Activated CD4-positive, alpha-beta T cell treated with anti-CD3 and anti-CD28 coated beads for 36 hours (primary cell): Measurements from ENCODE around the gene DOCK9. TPM values are rescaled to one million over a fixed set of nuclear protein-coding genes. Genes with fewer than 3 reads are reported as not detected.
A peak's percentile ranks its signal among the peaks of the same experiment; 100 is the strongest.

Source experiments
- ATAC-seq: fragments of 200-7000 bp; cut with Tn5 transposase; one replicate; pipeline ENCODE4 v1.10.0; 2021; ENCODE audit warnings: mild to moderate bottlenecking, moderate library complexity
- CTCF ChIA-PET: fragments of 350-600 bp; sonication (Branson Sonifier 250); formaldehyde crosslinking; loops from one replicate; lab custom pipeline; 2021; ENCODE audit warnings: antibody characterized with exemption; lab: Charles Lee
- POLR2A ChIA-PET: fragments of 350-600 bp; sonication (Branson Sonifier 250); formaldehyde crosslinking; loops from one replicate; lab custom pipeline; 2021; ENCODE audit warnings: antibody characterized with exemption, inconsistent platforms; lab: Charles Lee
- DNase-seq: peaks from one replicate; pipeline ENCODE4 v3.0.0-alpha.2; 2020
- H3K27ac Mint-ChIP-seq: one replicate; pipeline ENCODE4 v1.8.0; 2021; ENCODE audit warnings: mixed read lengths
- H3K27me3 Mint-ChIP-seq: one replicate; pipeline ENCODE4 v1.8.0; 2021; ENCODE audit warnings: mixed read lengths
- H3K36me3 Mint-ChIP-seq: one replicate; pipeline ENCODE4 v1.8.0; 2021; ENCODE audit warnings: low read depth, mixed read lengths
- H3K4me1 Mint-ChIP-seq: one replicate; pipeline ENCODE4 v1.8.0; 2021; ENCODE audit warnings: mixed read lengths
- H3K4me3 Mint-ChIP-seq: one replicate; pipeline ENCODE4 v1.8.0; 2021; ENCODE audit warnings: mild to moderate bottlenecking, moderate library complexity, mixed read lengths
- H3K9me3 Mint-ChIP-seq: one replicate; pipeline ENCODE4 v1.8.0; 2021; ENCODE audit warnings: low read depth, mixed read lengths
- intact Hi-C, 2 experiments: fragments of 100-400 bp; cut with DNase I in 1 of 2; cut with micrococcal nuclease in 1 of 2; formaldehyde crosslinking; loops; one replicate each; pipeline versions ENCODE4 v1.14.2 to v1.15.1; 2022 to 2024; cut with DNase I, micrococcal nuclease
- total RNA-seq, 2 experiments: library from RNA; stranded (reverse); gene quantifications; one replicate each; pipeline ENCODE4 v1.2.3, GENCODE V29; 2021

The DOCK9 gene
- total RNA-seq, 2 experiments from 2014 or later, result 36.0 to 42.6 TPM

DNA sequence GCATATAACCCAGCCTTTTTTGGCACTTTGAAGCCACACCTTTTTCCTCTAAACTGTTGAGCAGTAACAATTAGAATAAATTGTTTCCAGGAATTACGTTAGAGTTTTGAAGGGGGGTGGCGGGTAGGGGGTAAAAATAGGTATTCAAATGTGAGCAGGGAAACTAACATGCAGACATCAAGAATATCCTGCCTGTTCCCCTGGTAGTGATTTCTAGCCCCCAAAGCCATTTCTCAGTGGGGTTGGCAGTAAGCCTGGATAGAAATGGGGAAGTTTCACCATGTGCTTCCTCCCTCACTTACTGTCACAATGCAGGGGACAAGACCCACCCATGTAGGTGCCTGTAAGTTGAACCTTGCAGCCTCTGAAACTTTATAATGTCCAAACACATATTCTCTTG, 3.8 kb downstream of the DOCK9 start:
- no peak overlapping the region for H3K4me3 Mint-ChIP-seq

DNA sequence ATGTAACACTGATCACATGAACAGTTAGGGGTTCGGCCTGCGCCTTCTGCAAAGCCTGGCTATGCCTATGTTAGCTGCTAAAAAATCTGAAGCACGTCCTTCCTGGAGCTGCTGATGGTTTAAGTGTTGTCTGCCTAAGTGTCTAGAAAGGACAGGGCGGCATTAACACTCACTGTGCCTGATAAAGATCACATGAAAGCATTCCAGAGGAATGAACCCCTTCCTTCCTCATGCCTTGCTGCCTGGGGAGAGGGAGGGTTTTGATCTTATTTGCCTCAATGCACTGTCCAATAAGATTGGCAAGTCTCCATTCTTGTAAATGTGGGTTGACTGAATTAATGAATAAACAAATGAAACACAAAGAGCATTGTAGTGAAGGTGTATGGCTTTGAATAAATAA, 5.2 kb downstream of the DOCK9 start:
- intact Hi-C loops, result no loop called here
- CTCF ChIA-PET, result interaction anchor here (1.0 to 1.4 kb wide), 3 partner anchors 8 to 103 kb away, joined by 3 to 4 read pairs (median 4); no protein-coding TSS in a partner anchor
- Mint-ChIP-seq H3K27ac (no peak overlapping the region), H3K27me3 (no peaks in the 10 kb centered on the region), H3K9me3 (no peaks in the 10 kb centered on the region), H3K4me3 (no peak overlapping the region), H3K36me3 (no peaks in the 10 kb centered on the region), H3K4me1 (peaks cover 52% of the 10 kb centered on the region)
- POLR2A ChIA-PET, result no interaction called here
- no peak for DNase-seq
- no peak for ATAC-seq

More for the DNA sequence above, 3.8 kb downstream of the DOCK9 start:
- intact Hi-C loops, result no loop called here
- Mint-ChIP-seq H3K36me3 (no peaks in the 10 kb centered on the region), H3K4me1 (peaks cover 63% of the 10 kb centered on the region), H3K27me3 (no peaks in the 10 kb centered on the region), H3K27ac (no peak overlapping the region), H3K9me3 (no peaks in the 10 kb centered on the region)
- ATAC-seq (no peak), DNase-seq (no peak)
- ChIA-PET CTCF (interaction anchor here (1.3 kb wide), 1 partner anchor 9 kb away, joined by 4 read pairs; no protein-coding TSS in a partner anchor), POLR2A (no interaction called here)

DNA sequence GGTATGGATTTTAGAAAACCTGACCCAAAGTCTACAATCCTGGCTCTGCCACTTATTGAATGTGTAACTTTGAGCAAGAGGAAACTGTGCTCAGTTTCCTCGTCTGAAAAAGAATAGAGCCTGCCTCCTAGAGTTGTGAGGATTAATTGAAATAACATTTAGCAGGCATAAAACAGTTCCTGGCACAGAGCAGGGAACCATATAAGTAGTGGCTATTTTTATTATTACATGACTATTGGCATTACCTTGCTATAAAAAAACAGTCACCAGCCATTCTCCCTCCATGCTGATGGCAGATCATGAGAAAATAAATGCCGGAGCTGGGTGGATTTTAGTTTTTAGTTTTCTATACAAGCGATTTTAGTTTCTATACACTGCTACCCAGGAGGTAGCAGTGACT, 5.8 kb downstream of the DOCK9 start:
- H3K4me3 Mint-ChIP-seq, result no peak overlapping the region
- H3K27ac Mint-ChIP-seq, result no peak overlapping the region
- H3K36me3 Mint-ChIP-seq, result no peaks in the 10 kb centered on the region
- peaks cover 47% of the 10 kb centered on the region for H3K4me1 Mint-ChIP-seq
- H3K27me3 Mint-ChIP-seq, result no peaks in the 10 kb centered on the region
- POLR2A ChIA-PET, result no interaction called here
- CTCF ChIA-PET, result interaction anchor here (1.4 kb wide), 1 partner anchor 12 kb away, joined by 4 read pairs; no protein-coding TSS in a partner anchor
- ATAC-seq (no peak), DNase-seq (no peak)
- intact Hi-C loops, result no loop called here
- H3K9me3 Mint-ChIP-seq, result no peaks in the 10 kb centered on the region

GRCh38 chr13:98970330-98970729, 7.5 kb downstream of the DOCK9 start:
- Mint-ChIP-seq H3K27ac (no peak overlapping the region), H3K27me3 (no peaks in the 10 kb centered on the region), H3K4me3 (no peak overlapping the region), H3K9me3 (no peaks in the 10 kb centered on the region), H3K4me1 (peaks cover 29% of the 10 kb centered on the region), H3K36me3 (no peaks in the 10 kb centered on the region)
- DNase-seq (no peak), ATAC-seq (no peak)
- intact Hi-C loops, result no loop called here
- CTCF ChIA-PET, result interaction anchor here (0.7 to 1.6 kb wide), 3 partner anchors 18 to 127 kb away, joined by 3 to 5 read pairs (median 3); no protein-coding TSS in a partner anchor
- POLR2A ChIA-PET, result no interaction called here

DNA sequence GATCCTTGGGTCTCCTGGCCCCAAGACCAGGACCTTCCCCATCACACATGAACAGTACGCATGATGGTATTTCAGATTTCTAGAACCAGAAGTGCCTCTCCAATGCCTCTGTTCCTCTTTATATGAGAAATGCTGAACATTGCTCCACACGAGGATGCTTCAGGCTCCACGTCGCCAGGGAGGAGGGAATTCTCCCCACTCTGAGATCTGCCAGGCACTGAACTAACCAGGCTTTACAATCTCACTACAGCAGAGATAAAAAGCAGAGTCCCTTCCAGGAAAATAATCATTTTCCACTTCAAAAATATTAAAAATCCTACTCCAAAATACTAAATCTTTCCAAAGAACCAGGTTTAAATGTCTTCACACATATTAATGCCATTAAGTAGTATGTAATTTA, 10.4 kb downstream of the DOCK9 start:
- Mint-ChIP-seq H3K27ac (no peak overlapping the region), H3K27me3 (no peaks in the 10 kb centered on the region), H3K4me1 (peaks cover 13% of the 10 kb centered on the region), H3K36me3 (peaks cover 2% of the 10 kb centered on the region), H3K4me3 (no peak overlapping the region), H3K9me3 (no peaks in the 10 kb centered on the region)
- ATAC-seq (no peak), DNase-seq (no peak)
- POLR2A ChIA-PET, result no interaction called here
- intact Hi-C loops, result no loop called here
- CTCF ChIA-PET, result no interaction called here

- ATAC-seq (no peak), DNase-seq (no peak)
- Mint-ChIP-seq H3K27me3 (no peaks in the 10 kb centered on the region), H3K9me3 (no peaks in the 10 kb centered on the region), H3K4me1 (peaks cover 14% of the 10 kb centered on the region), H3K27ac (no peak overlapping the region), H3K4me3 (no peak overlapping the region), H3K36me3 (peaks cover 2% of the 10 kb centered on the region)
- ChIA-PET POLR2A (interaction anchor here (0.5 kb wide), 1 partner anchor 127 kb away, joined by 4 read pairs; no protein-coding TSS in a partner anchor), CTCF (no interaction called here)
- intact Hi-C loops, result no loop called here
These were observed 11.8 kb downstream of the DOCK9 start for GRCh38 chr13:98966019-98966418.

DNA sequence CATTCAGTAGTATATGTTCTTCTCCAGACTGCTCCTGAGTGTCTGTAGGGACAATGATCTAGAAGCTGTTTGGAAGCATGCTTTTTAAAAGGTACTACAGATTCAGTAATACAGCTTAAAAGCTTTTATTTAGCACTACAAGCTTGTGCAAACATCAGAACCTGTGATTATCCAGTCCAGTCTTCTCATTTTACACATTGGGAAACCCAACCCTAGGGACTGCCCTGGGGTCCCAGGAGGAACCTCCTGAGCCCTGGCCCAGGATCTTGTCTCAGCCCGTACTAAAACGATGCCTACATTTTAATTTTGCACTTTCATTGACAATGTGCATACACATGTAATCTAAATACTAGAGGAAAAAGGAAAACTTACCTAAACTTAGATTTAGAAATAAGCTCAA, 12.5 kb downstream of the DOCK9 start:
- H3K4me1 Mint-ChIP-seq, result peaks cover 20% of the 10 kb centered on the region
- peaks cover 2% of the 10 kb centered on the region for H3K36me3 Mint-ChIP-seq
- intact Hi-C loops, result no loop called here
- H3K27ac Mint-ChIP-seq, result no peak overlapping the region
- POLR2A ChIA-PET, result no interaction called here
- H3K4me3 Mint-ChIP-seq, result no peak overlapping the region
- no peaks in the 10 kb centered on the region for H3K9me3 Mint-ChIP-seq
- CTCF ChIA-PET, result interaction anchor here (1.4 kb wide), 1 partner anchor 8 kb away, joined by 4 read pairs; no protein-coding TSS in a partner anchor
- DNase-seq (no peak), ATAC-seq (no peak)
- H3K27me3 Mint-ChIP-seq, result no peaks in the 10 kb centered on the region

- ChIA-PET CTCF (interaction anchor here (0.5 to 0.6 kb wide), 2 partner anchors 27 to 408 kb away, joined by 3 read pairs; no protein-coding TSS in a partner anchor), POLR2A (no interaction called here)
These were observed 13.9 kb downstream of the DOCK9 start for GRCh38 chr13:98963917-98964316.

GRCh38 chr13:98962901-98963590, 14.8 kb downstream of the DOCK9 start:
- CTCF ChIA-PET, result interaction anchor here (0.5 to 1.1 kb wide), 4 partner anchors 23 to 409 kb away, joined by 3 read pairs; no protein-coding TSS in a partner anchor
- POLR2A ChIA-PET, result no interaction called here
- H3K27me3 Mint-ChIP-seq, result no peaks in the 10 kb centered on the region

More at GRCh38 chr13:98963917-98964316, 13.9 kb downstream of the DOCK9 start:
- intact Hi-C loops, result no loop called here
- no peak for ATAC-seq
- Mint-ChIP-seq H3K27me3 (no peaks in the 10 kb centered on the region), H3K4me3 (no peak overlapping the region), H3K9me3 (no peaks in the 10 kb centered on the region), H3K36me3 (peaks cover 2% of the 10 kb centered on the region), H3K4me1 (peaks cover 20% of the 10 kb centered on the region), H3K27ac (no peak overlapping the region)
- DNase-seq, result no peak

DNA sequence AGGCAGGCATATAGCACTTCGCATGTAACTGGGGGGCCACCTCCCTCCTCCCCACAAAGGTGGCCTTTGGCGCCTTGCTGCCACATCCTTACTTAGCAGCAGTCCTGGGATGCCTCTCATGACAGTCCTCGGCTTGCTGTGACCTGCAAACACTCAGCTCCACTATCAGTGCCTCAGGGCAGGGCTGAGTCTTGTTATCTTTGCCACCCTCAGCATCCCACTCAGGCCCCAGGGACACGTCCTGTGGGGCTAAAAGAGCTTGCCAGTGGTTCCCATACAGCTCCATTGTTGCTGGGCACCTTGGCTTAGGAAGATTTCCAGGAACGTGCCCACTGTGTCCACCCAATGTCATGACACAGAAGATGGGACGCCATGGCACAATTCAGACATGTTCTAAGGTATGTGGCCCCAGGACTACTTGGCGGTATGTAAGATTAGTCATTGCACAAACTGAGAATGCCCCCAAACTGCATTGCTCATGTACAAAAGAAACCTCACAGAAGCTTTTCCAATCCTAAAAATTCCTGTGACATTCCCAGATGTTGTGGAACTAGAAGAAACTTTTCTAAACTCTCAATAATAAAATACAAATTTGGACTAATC, 16.3 kb downstream of the DOCK9 start:
- intact Hi-C loops, result no loop called here

More at GRCh38 chr13:98962901-98963590, 14.8 kb downstream of the DOCK9 start:
- Mint-ChIP-seq H3K4me1 (peaks cover 18% of the 10 kb centered on the region), H3K4me3 (no peak overlapping the region), H3K9me3 (no peaks in the 10 kb centered on the region), H3K36me3 (peaks cover 2% of the 10 kb centered on the region), H3K27ac (no peak overlapping the region)
- intact Hi-C loops, result no loop called here
- DNase-seq, result no peak
- ATAC-seq, result no peak

GRCh38 chr13:98960606-98961502, 17.0 kb downstream of the DOCK9 start:
- CTCF ChIA-PET, result interaction anchor here (0.5 to 1.4 kb wide), 6 partner anchors 11 to 420 kb away, joined by 3 to 4 read pairs (median 3); no protein-coding TSS in a partner anchor
- H3K27me3 Mint-ChIP-seq, result no peaks in the 10 kb centered on the region
- peak; percentile 26 for ATAC-seq
- intact Hi-C loops, result no loop called here
- peaks cover 18% of the 10 kb centered on the region for H3K4me1 Mint-ChIP-seq
- POLR2A ChIA-PET, result no interaction called here
- H3K27ac Mint-ChIP-seq, result no peak overlapping the region
- H3K4me3 Mint-ChIP-seq, result no peak overlapping the region
- H3K9me3 Mint-ChIP-seq, result no peaks in the 10 kb centered on the region
- DNase-seq, result no peak
- H3K36me3 Mint-ChIP-seq, result peaks cover 2% of the 10 kb centered on the region

More for the DNA sequence above, 16.3 kb downstream of the DOCK9 start:
- POLR2A ChIA-PET, result no interaction called here
- H3K4me1 Mint-ChIP-seq, result peaks cover 18% of the 10 kb centered on the region
- no peak overlapping the region for H3K27ac Mint-ChIP-seq
- no peak overlapping the region for H3K4me3 Mint-ChIP-seq
- H3K36me3 Mint-ChIP-seq, result peaks cover 2% of the 10 kb centered on the region
- H3K9me3 Mint-ChIP-seq, result no peaks in the 10 kb centered on the region
- no peaks in the 10 kb centered on the region for H3K27me3 Mint-ChIP-seq
- CTCF ChIA-PET, result interaction anchor here (0.6 to 1.4 kb wide), 4 partner anchors 11 to 122 kb away, joined by 3 to 4 read pairs (median 3); no protein-coding TSS in a partner anchor
- ATAC-seq (no peak), DNase-seq (no peak)
